Cardiac muscle cell (in vitro differentiated cells and primary cell): Measurements from ENCODE around the gene OLIG3. TPM values are rescaled to one million over a fixed set of nuclear protein-coding genes. Genes with fewer than 3 reads are reported as not detected.

ENCODE experiments used
- DNase-seq, 2 donors: peaks; one replicate each; pipeline versions ENCODE4 v3.0.0 to v3.0.0-alpha.2; 2010 to 2017; ENCODE audit warnings: low read depth in 1 of 2, low spot score in 1 of 2
- H3K27ac ChIP-seq: fragments of 200-600 bp; sonication (generic); 2 replicates; pipeline ENCODE4 v1.5.1; 2016
- H3K27me3 ChIP-seq: fragments of 200-600 bp; sonication (generic); 2 replicates; pipeline ENCODE4 v1.6.0; 2016; ENCODE audit warnings: control low read depth
- H3K36me3 ChIP-seq: fragments of 200-600 bp; sonication (generic); 2 replicates; pipeline ENCODE4 v1.5.1; 2016; ENCODE audit warnings: control low read depth
- H3K4me1 ChIP-seq: fragments of 200-600 bp; sonication (generic); 2 replicates; pipeline ENCODE4 v1.8.1; 2017; ENCODE audit warnings: low read depth, mild to moderate bottlenecking, mixed run types
- H3K4me3 ChIP-seq: fragments of 200-600 bp; sonication (generic); 2 replicates; pipeline ENCODE4 v1.5.1; 2016; ENCODE audit warnings: mild to moderate bottlenecking
- H3K9me3 ChIP-seq: fragments of 200-600 bp; sonication (generic); 2 replicates; pipeline ENCODE4 v1.5.1; 2017; ENCODE audit warnings: low read depth, mild to moderate bottlenecking, control low read depth
- CTCF ChIP-seq: IDR thresholded peaks from 2 replicates; pipeline ENCODE4 v1.5.1; 2012; ENCODE audit warnings: low read depth, mild to moderate bottlenecking, low read length
- polyA plus RNA-seq: library from polyadenylated mRNA; unstranded; fragments of >200 nt; fragmentation: Nextera tagmentation; extraction: Ambion mirVana; gene quantifications from 2 replicates; pipeline ENCODE4 v1.2.1, GENCODE V29; 2016
- total RNA-seq: library from RNA; depleted of rRNA; stranded (reverse); fragments of >200 nt; gene quantifications from 2 replicates; pipeline ENCODE4 v1.2.3, GENCODE V29; 2016

The OLIG3 gene
- total and polyA plus RNA-seq, 2 experiments from 2014 or later: not detected

GRCh38 chr6:137494988-137495702, 951 bp upstream of the OLIG3 start:
- Histone ChIP-seq H3K36me3 (no peaks in the 10 kb centered on the region), H3K27me3 (peaks cover 100% of the 10 kb centered on the region), H3K27ac (no peak overlapping the region), H3K4me1 (no peaks in the 10 kb centered on the region), H3K9me3 (no peaks in the 10 kb centered on the region), H3K4me3 (no peak overlapping the region)
- no peak for TF ChIP-seq CTCF
- DNase-seq: no peak

- Histone ChIP-seq H3K36me3 (no peaks in the 10 kb centered on the region), H3K4me1 (no peaks in the 10 kb centered on the region), H3K27ac (no peak overlapping the region), H3K27me3 (peaks cover 100% of the 10 kb centered on the region), H3K4me3 (no peak overlapping the region), H3K9me3 (no peaks in the 10 kb centered on the region)
- no peak for TF ChIP-seq CTCF
- no peak for DNase-seq
These were observed 766 bp downstream of the OLIG3 start for GRCh38 chr6:137493218-137494038.

GRCh38 chr6:137492289-137493217, 1.6 kb downstream of the OLIG3 start:
- Histone ChIP-seq H3K4me1 (no peaks in the 10 kb centered on the region), H3K36me3 (no peaks in the 10 kb centered on the region), H3K27me3 (peaks cover 100% of the 10 kb centered on the region), H3K27ac (no peak overlapping the region), H3K9me3 (no peaks in the 10 kb centered on the region), H3K4me3 (no peak overlapping the region)
- no peak for DNase-seq
- TF ChIP-seq CTCF: no peak

- Histone ChIP-seq H3K9me3 (no peaks in the 10 kb centered on the region), H3K36me3 (no peaks in the 10 kb centered on the region), H3K27me3 (peaks cover 100% of the 10 kb centered on the region), H3K4me1 (no peaks in the 10 kb centered on the region), H3K27ac (no peak overlapping the region), H3K4me3 (no peak overlapping the region)
- DNase-seq: no peak
- TF ChIP-seq CTCF: no peak
These were observed 2.7 kb downstream of the OLIG3 start for GRCh38 chr6:137491478-137491877.

- H3K9me3 ChIP-seq: no peaks in the 10 kb centered on the region
- H3K4me3 ChIP-seq: no peak overlapping the region
- DNase-seq: no peak
- H3K36me3 ChIP-seq: no peaks in the 10 kb centered on the region
- no peak for TF ChIP-seq CTCF
- no peaks in the 10 kb centered on the region for H3K4me1 ChIP-seq
- no peak overlapping the region for H3K27ac ChIP-seq
- peaks cover 100% of the 10 kb centered on the region for H3K27me3 ChIP-seq
These were observed 3.2 kb downstream of the OLIG3 start for GRCh38 chr6:137490961-137491360.
